ENCODE results near the gene FAM234A. TPM values are rescaled to one million over a fixed set of nuclear protein-coding genes. Genes with fewer than 3 reads are reported as not detected.

The FAM234A gene
- total and polyA plus RNA-seq, 2 donors (not counting 3 experiments of a cell fraction or from before 2014, with no cell fraction given): 70.4 to 89.4 TPM

- Histone ChIP-seq H3K79me2 (ENCODE audit: control insufficient read depth, insufficient read depth, low read length) (no peaks in the 10 kb centered on the region), H3K4me3 (replicated peaks in 1 of 3; ENCODE audit: insufficient read depth in 1 of 3, low read depth in 1 of 3, low read length in 3 of 3) (no peak overlapping the region), H3K4me2 (ENCODE audit: insufficient read depth, low read length) (no peak overlapping the region), H4K20me1 (replicated peaks; ENCODE audit: control insufficient read depth, extremely low read depth, insufficient read depth, low read length) (no peaks in the 10 kb centered on the region), H2AFZ (ENCODE audit: low read depth, low read length) (no peak overlapping the region), H3K27me3 (ENCODE audit: control insufficient read depth in 2 of 2, insufficient read depth in 2 of 2, low read length in 2 of 2) (peaks cover 4% of the 10 kb centered on the region in 2 experiments), H3K9me3 (replicated peaks; ENCODE audit: control insufficient read depth, insufficient read depth, low read length) (no peaks in the 10 kb centered on the region), H3K4me1 (ENCODE audit: control insufficient read depth, extremely low read depth, insufficient read depth, low read length) (no peaks in the 10 kb centered on the region), H3K9me1 (replicated peaks; ENCODE audit: control insufficient read depth, extremely low read depth, insufficient read depth, low read length) (no peaks in the 10 kb centered on the region), H3K36me3 (ENCODE audit: control insufficient read depth in 2 of 2, extremely low read depth in 1 of 2, insufficient read depth in 2 of 2, low read length in 2 of 2) (peaks cover 0 to 12% of the 10 kb centered on the region in 2 experiments), H3K27ac (ENCODE audit: insufficient read depth, low read depth, low read length) (no peak overlapping the region), H3K9ac (replicated peaks; ENCODE audit: extremely low read depth, insufficient read depth, low read length) (no peak overlapping the region)
- no peak for TF ChIP-seq EZH2 (IDR thresholded peaks at IDR 0.05; ENCODE audit: borderline replicate concordance, low read depth, low read length, severe bottlenecking)
- no peak for TF ChIP-seq JUN (IDR thresholded peaks at IDR 0.05; ENCODE audit: borderline replicate concordance, insufficient read depth, insufficient read length, low read depth)
- TF ChIP-seq FOS (IDR thresholded peaks at IDR 0.05; ENCODE audit: borderline replicate concordance, insufficient read depth, low read length): no peak
- TF ChIP-seq GATA2 (IDR thresholded peaks at IDR 0.05; ENCODE audit: insufficient read depth, insufficient read length, low read depth, low read length): no peak
- intact Hi-C loops (cut with micrococcal nuclease): no loop called here
- no peak for DNase-seq (ENCODE audit: low read depth, low spot score)
- BruUV-seq (replicated peaks): no TSS peak
- no peak for FAIRE-seq
- POLR2A ChIA-PET: no interaction called here
- CTCF ChIA-PET: no interaction called here
- dilution Hi-C loops (cut with MboI; ENCODE audit: extremely low pct_ligation_motif_present, low sequenced_read_pairs): no loop called here
Observed at GRCh38 chr16:284204-285120, 49.8 kb downstream of the FAM234A start.

Measured in endothelial cell of umbilical vein (primary cell).